Pons (tissue), 1 donor: ENCODE measurements around the gene FBXO11.
"Not testable (repeated sequence)": the region's sequence is repeated elsewhere in the genome, so short reads cannot be mapped to it uniquely, and the experiment has no call there.

Source experiments
- DNase-seq: peaks from one replicate; pipeline ENCODE4 v3.0.0-alpha.2; 2016; ENCODE audit warnings: low spot score

FBXO11 gene

DNA sequence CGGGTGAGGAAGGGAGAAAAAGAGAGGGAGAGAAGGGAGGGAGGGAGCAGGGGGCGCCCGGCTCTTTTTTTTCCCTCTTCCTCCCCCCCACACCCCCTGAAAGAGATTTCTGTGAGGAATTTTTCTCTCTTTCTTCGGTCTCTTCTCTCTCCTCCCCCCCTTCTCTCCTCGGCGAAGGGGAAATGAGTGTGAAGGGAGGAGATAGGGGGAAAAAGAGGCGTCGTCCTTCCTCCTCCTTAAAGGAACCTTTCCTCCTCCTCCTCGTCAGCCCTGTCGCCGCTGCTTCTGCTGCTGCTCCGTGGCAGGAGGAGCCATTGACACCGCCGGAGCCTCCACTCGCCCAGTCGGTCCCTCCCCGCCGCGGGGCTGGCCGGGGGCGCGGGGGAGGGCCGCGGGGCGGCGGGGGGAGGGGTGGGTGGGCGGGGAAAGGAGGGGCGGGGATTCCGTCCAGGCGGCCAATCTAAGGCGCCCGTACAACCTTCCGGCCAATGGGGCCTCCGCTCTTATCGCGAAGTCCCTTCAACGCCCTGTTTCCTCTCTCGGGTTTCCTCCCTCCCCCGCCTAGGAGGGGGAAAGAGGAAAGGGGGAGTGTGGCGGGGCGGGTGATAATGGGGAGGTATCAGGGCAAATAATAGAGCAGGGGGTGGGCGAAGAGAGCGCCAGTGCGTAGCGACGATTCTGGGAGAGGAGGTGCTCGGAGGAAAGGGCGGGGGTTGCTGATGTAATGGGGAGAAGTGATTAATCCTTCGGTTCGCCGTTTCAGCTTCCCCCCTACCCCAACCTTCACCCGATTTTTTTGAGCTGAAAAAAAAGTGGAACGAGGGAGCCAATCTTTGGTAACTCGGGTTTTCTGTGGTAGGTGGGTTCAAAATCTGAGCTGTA is at the start of gene FBXO11:
FBXO11 (minus strand) TSS at position 342 of the 882 bp plus-strand sequence. CDS start 778 bp downstream, outside the sequence.
- DNase-seq = peak; percentile 99

DNA sequence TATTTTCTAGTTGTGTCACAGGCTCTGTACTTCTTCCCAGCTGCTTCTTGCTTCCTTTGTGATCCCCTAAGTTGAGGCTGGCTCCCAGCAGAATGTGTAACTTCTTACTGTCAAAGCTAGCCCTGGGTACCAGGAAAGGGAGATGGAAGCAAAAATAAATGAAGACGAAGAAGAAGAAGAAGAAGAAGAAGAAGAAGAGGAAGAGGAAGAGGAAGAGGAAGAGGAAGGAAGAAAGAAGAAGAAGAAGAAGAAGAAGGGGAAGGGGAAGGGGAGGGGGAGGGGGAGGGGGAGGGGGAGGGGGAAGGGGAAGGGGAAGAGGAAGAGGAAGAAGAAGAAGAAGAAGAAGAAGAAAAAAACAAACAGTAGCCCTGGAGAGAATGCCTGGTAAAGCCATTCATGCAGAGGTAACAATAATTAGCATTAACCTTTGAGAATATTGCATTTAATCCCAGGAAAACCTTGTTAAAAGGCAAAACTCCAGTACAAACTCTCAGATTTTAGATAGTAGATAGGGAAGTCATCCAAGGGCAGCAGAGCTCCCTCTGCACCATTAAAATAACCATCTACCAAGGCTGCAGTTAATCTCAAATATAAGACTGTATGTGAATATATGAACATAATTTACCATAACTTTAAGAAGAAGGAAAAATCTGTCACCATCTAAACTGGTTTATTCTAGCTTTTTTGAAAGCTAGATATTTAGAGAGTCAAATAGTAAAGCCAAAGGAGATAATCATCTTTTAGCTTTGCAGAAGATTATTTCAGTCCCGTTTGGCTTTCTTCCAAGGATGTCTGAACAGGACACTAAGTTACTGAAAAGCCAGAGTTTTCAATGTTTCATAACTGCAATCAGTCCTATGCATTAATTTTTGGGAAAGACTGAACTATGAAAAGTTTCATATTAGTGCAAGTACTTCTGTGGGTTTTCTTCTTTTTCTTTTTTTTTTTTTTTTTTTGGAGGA is 44.3 kb upstream of the FBXO11 start:
- DNase-seq = no peak

DNA sequence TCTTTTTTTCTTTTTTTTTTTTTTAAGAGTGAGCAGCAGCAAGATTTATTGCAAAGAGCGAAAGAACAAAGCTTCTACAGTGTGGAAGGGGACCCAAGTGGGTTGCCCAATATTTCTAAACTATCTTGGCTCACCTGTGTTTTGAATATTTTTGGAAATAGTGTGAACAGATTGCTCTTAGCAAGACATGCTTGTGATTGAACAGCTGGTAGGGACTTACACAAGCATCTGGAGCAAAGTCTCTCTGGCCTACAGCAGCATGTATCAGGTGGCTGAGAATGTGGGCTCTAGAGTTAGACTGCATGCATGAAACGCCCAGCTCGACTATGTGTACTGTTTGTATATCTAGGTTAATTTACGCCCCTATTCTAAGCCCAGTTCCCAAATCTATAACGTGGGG is 40.3 kb upstream of the FBXO11 start:
- DNase-seq = no peak

DNA sequence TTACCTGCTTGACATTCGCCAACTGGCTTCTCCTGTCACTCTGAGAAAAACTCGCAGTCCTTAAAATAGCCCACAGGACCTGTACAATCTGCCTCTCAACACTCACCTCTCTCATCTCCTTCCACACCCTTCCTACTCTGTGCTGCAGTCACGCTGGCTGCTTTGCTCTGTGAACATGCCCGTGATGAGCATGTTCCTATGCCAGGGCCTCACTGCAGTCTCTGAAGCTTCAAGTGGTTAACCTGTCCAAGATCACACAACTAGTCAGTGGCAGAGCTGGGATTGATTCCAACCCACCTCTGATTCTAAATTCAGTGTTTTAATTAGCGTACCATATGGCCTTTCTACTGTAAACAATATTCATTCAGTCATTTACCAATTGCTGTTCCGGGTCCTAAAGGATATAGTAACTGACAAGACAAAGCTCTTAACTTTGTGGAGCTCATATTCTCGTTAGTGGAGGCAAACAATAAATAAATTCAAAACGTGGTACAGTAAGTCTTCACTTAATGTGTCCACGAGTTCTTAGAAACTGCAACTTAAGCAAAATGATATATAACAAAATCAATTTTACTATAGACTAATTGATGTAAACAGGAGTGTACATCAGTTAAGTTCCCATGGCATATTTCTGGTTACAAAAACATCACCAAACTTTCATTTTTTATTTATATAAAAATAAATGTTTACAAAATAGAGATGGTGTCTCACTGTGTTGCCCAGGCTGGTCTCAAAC is 38.9 kb upstream of the FBXO11 start:
- no peak for DNase-seq

DNA sequence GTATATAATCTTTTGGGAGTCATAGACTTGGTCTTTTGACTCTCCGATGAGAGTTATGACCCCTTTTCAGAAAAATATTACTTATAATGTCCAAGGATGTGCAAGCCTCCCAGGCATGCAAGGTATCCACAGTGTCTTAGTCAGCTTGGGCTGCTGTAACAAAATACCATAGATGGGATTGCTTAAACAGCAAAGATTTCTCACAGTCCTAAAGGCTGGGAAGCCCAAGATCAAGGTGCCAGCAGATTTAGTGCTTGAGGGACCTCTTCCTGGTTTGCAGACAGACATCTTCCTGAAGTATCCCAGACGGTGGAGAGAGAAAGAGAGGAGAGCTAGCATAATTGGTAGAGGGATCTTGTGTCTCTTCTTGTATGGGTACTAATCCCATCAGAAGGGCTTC is 35.6 kb upstream of the FBXO11 start:
- DNase-seq = no peak

DNA sequence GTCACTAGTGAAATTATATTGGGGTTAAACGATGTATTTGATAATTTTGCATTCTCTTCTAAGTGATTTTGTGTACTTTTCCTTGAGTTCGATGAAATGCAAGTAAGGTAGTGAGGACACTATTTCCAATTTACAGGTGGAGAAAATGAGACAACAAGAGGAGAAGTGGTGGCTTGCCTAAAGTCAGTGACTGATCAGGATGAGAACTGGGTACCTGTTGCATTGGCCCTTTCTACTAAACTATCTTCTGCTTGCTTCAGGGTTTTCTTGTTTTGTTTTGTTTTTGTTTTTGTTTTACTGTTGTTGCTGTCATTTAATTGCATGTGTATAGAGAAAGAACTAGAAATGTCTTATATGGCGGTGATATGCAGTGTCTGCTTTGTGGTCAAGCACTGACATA is 31.4 kb upstream of the FBXO11 start:
- no peak for DNase-seq

DNA sequence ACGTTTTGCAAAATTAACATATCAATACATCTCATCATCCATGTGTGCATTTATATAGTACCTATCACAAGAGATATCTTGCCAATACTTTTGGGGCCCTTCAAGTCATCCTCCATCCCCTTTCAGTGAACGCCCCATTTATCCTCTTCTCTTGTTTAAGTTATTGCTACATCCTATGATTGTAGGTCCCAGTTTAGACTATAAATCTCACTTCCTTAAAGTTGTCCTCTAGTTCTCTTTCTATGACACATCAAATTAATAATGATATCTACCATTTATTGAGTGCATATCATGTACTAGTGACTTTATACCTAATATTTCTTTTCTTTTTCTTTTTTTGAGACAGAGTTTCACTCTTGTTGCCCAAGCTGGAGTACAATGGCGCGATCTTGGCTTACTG is 28.8 kb upstream of the FBXO11 start:
- DNase-seq = no peak

DNA sequence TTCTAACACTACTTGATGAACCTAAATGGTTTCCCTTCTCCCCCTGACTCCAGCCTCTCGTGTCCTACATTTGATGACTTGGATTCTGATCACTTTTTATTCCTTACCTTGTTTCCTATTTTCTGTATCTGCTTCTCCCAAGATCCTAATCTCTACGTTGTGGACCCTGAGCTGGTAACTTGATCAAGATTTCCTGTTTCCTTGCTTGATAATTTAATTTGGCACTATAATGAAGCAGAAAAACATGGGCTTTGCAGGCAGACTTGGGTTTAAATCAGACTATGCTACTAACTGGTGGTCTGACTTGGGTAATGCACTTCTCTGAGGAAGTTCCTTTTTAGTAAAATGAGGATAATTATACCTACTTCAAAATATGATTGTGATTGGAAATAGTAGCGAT is 11.7 kb upstream of the FBXO11 start:
- no peak for DNase-seq

DNA sequence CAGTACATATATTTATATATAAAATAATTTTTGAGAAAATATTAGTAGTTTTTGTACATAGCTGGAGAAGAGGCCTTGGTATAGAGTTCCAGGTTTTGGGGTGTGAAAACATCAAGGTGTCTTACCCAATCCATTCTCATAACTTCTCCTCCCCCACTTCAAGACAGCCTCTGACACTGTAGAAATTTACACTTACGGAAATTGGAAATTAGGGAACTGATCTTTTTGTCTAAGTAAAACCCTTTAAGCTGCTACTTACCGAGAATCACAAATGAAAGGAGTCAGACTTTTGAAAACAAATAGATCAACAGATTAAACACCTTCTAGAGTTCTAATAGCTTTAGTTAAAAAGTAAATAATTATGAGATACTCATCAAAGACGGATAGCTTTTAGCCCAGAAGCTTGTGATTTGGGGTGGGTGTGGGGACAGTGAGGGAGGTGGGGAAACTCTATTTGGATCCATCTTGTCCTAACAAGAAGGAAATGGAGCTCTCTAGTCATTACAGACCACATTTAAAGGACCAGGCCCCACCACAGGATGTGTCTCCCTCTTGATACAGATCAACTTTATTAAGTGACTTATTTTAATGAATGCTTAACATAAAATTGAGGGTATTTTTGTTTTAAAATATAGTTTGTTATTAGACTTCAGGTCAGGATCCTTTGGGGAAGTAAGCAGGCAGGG is 11.1 kb upstream of the FBXO11 start:
- no peak for DNase-seq

DNA sequence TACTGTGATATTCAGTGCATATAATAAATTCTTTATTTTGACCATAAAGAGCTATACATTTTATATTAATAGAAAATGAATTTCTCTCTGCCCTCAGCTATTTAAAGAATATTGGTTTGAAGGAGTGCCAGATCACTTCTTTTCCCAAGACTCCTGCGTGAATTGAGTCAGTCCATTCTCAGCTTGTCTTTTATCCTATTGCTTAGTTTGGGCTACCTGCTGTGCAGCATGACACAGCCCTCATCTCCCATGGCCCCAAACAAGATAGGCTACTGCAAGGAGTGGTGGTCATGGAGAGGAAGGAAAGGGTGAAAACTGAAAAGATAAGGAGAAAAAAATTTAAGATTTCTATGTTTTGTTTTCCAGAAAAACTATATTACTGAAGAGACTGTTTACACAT is 10.1 kb upstream of the FBXO11 start:
- no peak for DNase-seq

DNA sequence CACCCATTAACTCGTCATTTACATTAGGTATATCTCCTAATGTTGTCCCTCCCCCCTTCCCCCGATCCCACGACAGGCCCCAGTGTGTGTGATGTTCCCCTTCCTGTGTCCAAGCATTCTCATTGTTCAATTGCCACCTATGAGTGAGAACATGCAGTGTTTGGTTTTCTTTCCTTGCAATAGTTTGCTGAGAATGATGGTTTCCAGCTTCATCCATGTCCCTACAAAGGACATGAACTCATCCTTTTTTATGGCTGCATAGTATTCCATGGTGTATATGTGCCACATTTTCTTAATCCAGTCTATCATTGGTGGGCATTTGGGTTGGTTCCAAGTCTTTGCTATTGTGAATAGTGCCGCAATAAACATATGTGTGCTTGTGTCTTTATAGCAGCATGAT is 4.4 kb upstream of the FBXO11 start:
- DNase-seq = not testable (repeated sequence)

DNA sequence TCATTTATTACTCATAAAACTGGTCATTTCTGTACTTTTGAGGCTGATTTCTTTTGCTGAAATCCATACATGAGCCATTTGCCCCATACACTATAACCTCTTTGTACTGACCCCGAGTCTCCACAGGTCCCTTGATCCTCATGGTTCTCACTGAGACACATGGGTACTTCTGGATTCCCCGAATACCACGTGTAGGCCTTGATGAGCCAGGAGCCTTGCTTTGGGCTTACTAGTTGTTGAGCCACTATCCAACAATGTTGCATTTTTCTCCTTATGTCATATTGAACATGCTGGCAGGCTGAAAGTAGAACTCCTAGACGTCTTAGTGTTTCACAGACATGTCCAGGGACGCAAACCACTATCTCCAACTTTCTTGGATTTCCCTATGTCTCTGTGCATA is 2.4 kb upstream of the FBXO11 start:
- no peak for DNase-seq

DNA sequence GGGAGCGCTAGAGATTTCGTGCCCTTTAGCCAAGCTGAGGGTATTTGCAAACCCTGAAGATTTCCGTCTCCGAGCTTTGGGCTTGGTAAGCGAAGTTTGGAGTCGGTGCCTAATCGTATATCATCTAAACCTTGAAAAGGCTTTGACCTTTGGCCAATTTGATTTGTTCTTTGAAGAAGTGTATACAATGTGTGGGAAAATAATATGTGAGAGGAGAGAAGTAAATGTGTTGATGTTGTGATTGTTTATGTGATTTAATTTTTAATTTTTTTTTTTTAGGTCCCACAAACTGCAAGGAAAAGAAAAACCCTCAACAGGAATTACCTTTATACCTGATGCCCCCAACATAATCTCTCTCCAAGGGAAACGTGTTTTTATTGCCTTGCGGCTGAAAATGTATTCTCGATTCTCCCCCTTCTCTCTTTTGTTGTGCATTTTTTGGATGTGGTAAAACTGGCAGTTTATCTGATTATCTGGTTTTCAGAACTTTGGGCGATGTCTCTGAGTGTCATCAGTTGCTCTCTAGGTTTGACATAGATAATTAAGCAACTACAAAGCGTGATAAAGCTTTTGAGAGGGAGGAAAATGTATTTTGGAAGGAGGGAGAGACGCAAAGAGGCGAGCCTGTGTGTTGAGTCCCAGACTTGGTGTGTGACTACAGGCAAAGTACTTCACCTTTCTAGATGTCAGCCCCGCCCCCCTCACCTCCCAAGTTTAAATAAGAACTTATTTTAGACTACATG is 912 bp upstream of the FBXO11 start:
- peak; percentile 30 for DNase-seq

DNA sequence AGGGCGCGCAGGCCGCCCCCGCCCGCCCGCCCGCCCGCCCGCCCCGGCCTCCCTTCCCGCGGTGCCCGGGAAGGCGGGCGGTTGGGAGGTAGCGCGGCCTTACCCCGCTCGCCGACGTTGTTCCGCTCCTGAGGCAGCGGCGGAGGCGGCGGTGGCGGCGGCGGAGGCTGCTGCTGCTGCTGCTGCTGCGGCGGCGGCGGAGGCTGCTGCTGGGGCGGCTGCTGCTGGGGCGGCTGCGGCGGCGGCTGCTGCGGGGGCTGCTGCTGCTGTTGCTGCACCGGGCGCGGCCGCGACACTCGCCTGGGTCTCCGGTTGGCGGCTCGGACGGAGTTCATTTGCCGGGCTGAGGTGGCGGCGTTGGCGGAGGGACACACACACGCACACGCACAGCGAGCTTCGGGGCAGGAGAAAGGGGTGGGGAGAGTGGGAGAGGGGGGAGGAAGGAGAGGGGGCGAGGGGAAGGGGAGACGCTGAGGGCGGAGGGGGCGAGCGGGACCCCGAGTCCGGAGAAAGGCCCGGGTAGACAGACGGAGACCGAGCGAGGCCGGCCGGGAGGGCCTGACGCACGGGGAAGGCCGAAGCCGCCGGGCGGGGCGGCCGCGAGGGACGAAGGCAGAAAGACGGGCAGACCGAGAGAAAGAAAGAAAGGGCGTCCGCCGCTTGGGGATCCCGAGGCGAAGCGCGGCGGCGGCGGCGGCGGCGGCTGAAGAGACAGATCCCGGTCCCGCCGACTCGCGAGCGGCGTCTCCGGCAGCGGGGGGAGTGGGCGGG is 727 bp downstream of the FBXO11 start:
- DNase-seq = peak; percentile 37

DNA sequence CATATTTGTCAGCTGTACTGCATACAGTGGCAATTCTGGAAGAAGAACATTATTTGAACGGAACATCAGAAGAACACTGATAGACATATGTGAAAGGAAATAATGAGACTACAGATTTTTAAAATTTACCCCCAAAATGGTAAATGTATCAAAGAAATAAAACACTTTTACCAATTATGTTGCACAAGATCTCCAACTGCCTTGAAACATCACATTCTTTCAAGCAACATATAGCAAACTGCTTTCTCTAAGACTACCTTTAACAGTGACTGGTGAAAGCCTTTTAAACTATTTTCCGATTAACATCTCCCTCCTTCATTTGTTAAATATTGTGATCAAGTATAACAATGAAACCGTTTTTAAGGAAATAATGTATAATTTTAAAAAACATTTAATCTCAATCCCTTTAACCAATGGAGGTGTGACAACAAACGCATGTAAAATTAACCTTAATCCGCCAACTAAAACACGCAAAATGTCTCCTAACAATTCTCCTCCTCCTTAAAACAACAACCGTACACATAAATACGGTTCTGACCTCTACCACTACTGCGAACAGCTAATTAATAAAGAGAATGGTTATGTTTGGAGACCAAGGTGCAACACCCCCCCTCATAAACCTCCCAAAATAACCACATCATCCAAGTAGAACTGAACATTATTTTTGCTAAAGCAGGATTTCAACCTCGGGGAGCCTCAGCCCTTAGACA is 2.4 kb downstream of the FBXO11 start:
- DNase-seq = peak; percentile 69

DNA sequence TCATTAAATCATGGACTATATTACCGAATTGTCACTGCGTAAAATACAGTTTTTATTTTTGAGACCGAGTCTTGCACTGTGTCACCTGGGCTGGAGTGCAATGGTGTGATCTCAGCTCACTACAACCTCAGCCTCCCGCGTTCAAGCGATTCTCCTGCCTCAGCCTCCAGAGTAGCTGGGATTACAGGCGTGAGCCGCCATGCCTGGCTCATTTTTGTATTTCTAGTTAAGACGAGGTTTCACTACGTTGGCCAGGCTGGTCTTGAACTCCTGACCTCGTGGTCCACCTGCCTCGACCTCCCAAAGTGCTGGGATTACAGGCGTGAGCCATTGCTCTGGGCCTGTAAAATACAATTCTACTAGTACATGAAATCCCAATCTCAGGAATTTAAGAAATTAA is 4.4 kb downstream of the FBXO11 start:
- not testable (repeated sequence) for DNase-seq

DNA sequence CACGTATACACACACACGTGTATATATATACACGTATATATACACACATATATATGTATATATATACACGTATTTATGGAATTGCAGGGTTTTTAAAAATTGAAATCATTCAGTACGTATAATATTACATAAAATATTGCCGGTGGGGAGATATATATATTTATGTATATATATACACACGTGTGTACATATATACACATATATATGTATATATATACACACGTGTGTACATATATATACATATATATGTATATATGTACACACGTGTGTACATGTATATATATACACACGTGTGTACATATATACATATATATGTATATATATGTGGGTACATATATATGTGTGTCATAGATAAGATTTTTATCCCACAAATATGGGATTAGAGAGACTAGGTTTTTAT is 5.4 kb downstream of the FBXO11 start:
- DNase-seq = no peak

DNA sequence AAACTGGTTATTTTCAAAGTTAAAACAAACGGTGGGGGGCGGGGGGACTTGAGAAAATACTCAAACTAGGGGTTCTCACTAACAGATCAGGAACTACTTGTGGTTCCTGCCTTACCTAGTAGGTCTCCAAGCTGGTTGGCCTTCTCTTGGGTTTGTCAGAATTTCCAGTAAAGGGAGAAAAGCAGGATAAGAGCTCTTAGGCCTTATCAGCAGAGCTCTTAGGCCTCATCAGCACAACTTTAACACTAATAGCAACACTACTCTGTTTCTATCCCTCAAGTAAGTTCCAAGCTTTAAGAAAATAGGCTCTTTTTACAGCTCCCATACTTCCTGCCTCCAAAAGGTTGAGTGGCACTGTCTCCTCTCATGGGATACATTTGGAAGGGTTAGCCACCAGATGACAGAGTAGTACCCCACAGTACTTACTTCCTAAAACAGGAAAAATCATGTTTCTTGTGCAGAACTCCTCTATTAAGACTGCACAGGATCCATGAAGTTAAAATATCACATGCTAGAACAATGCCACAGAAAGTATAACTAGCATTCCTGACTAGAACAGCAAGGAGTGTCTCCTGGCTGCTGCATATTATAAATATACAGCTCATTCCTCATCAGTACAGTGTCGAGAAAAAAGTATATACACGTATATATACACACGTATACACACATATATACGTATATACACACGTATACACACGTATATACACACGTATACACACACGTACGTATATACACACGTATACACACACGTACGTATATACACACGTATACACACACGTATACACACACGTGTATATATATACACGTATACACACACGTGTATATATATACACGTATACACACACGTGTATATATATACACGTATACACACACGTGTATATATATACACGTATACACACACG is 6.1 kb downstream of the FBXO11 start:
- DNase-seq = no peak
